ENCODE results near the gene SCLT1.

Gene SCLT1

DNA sequence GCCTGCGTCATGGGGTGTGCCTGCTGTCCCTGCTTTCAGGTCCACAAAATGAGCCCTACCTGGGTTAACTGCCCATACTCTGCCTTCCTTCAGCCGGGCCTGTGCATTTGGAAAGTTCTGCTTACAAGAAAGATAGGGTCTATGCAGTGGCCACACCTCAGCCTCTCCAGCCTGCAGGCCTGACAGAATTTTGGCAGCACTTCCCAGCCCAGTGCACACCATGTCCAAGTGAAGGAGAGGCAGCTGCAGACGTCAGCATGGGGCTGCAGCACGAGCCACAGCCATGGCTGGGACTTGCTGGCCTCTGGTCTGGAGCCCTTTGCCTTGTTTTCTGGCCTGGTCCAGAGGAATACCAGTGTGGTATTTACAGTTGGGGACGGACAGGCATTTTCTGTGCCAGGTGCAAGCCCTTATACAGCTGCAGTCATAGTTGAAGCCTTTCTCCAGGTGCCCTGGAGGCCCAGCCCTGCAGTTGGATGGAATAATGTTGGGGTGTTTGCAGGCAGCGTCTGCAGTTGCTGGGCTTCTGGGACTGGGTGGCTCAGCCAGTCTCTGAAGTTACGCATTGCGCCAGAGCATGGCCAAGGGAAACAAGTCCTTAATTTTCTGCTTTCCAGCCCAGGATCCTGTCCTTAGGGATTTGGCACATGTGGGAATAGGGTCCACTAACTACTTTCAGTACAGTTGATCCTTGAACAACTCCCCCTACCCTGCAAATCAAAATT lies 257.7 kb downstream of the SCLT1 start:
- DNase-seq, result no peak

Data from activated T-cell treated with anti-CD3 and anti-CD28 coated beads for 4 hours (primary cell).